ENCODE results near the gene CAMK4.

The CAMK4 gene

DNA sequence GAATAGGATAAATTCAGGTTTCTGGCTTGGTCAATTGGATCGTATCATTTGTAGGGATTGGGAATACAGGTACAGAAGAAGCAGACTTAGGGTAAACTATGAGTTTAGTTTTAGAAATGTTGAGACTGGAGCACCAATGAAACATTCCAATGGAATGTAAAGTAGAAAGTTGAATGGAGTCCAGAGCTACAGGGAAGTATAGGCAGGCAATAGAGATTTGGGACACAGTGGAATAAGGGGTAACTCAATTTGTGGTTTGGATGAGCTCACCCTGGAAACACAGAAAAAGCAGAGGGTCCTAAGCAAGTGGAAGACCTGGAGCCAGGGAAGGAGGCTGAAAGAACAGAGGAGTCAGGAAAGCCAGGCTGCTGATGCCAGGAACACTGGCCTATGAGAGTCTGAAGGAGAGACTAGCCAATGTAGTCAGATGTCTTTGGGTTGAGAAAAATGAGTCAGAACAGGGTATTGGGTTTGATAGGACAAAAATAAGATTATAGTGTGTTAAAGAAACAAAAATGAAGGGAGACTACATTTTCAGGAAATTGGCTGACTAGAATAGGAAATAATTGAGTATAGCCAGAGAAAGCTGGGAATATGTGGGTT lies 215.4 kb downstream of the CAMK4 start:
- peak; percentile 34 for DNase-seq (ENCODE audit: low spot score)
- no peak for TF ChIP-seq CTCF (conservative IDR thresholded peaks at IDR 0.05; ENCODE audit: low read depth)
- ChIA-PET POLR2A (ENCODE audit: low non-redundant PET) (no interaction called here), CTCF (interaction anchor here (0.6 to 0.7 kb wide), 2 partner anchors 22 to 159 kb away, joined by 3 read pairs; no protein-coding TSS in a partner anchor)
- no peak overlapping the region for H3K27ac ChIP-seq

DNA sequence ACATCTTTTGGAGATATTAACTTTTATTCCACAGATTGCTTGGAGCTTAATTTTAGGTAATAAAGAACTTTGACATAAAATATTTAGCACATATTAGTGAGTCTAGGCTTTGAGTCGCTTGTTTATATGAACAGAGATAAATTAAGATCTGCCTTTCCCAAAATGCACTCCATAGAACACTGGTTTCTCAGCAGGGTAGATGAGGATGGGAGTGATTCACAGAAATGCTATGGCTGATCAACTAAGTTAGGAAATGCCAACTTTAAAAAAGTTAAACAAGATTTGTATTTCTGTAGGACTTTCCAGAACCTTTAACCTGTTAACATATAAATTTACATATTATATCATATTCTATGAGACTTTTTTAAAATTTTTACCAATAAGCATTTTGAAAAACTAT lies 222.9 kb downstream of the CAMK4 start:
- ChIA-PET CTCF (no interaction called here), POLR2A (ENCODE audit: low non-redundant PET) (no interaction called here)
- H3K27ac ChIP-seq, result no peak overlapping the region
- TF ChIP-seq CTCF (conservative IDR thresholded peaks at IDR 0.05; ENCODE audit: low read depth), result no peak
- DNase-seq (ENCODE audit: low spot score), result no peak

GRCh38 chr5:111447822-111448221 lies 223.6 kb downstream of the CAMK4 start:
- no peak overlapping the region for H3K27ac ChIP-seq
- ChIA-PET POLR2A (ENCODE audit: low non-redundant PET) (no interaction called here), CTCF (no interaction called here)
- no peak for DNase-seq (ENCODE audit: low spot score)
- no peak for TF ChIP-seq CTCF (conservative IDR thresholded peaks at IDR 0.05; ENCODE audit: low read depth)

DNA sequence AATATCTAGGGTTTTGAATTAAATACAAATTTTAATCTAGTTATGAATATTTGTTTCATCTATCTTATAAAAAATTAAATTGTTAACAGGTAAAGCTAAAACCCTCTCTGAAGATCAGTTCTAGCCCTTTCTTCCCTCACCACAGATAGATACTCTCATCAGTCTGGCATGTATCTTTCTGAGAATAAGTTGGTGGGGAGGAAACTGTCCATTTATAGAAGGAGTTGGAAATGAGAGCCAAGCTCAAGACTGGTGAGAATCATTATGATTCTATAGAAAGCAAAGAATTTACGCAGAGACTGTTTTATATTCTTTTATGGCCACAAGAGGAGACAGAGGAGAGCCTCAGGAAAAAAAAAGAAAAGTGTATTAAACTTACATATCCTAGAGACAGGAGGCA lies 229.1 kb downstream of the CAMK4 start:
- POLR2A ChIA-PET (ENCODE audit: low non-redundant PET), result no interaction called here
- DNase-seq (ENCODE audit: low spot score), result no peak

DNA sequence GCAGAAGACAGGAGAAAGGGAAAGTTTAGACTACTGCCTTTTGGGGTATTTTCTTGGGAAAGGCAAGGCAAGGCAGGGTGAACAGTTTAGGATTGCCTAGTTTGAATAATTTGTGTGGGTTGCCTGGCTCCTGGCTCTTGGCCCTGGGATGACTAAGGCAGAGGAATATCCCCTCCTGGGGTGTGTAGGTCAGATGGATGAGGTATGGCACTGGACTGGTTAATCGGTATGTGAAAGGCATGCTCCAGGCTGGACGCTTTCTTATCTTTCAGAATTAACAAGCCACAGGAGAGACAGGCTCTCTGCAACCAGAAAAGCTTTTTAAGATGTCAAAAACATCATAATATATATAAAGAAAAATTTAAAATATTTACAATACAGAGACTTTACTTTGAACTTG lies 229.6 kb downstream of the CAMK4 start:
- no peak for DNase-seq (ENCODE audit: low spot score)
- no peak overlapping the region for H3K27ac ChIP-seq
- ChIA-PET POLR2A (ENCODE audit: low non-redundant PET) (no interaction called here), CTCF (interaction anchor here (0.6 kb wide), 1 partner anchor 21 kb away, joined by 4 read pairs; no protein-coding TSS in a partner anchor)
- TF ChIP-seq CTCF (conservative IDR thresholded peaks at IDR 0.05; ENCODE audit: low read depth), result no peak

More for the DNA sequence above, 229.1 kb downstream of the CAMK4 start:
- no peak for TF ChIP-seq CTCF (conservative IDR thresholded peaks at IDR 0.05; ENCODE audit: low read depth)
- no peak overlapping the region for H3K27ac ChIP-seq
- CTCF ChIA-PET, result interaction anchor here (0.6 to 0.7 kb wide), 2 partner anchors 21 to 43 kb away, joined by 3 to 4 read pairs; no protein-coding TSS in a partner anchor

GRCh38 chr5:111454198-111454622 lies 230.0 kb downstream of the CAMK4 start:
- CTCF ChIA-PET, result interaction anchor here (0.7 kb wide), 1 partner anchor 884 kb away, joined by 3 read pairs; no protein-coding TSS in a partner anchor
- DNase-seq (ENCODE audit: low spot score), result peak; percentile 38
- POLR2A ChIA-PET (ENCODE audit: low non-redundant PET), result no interaction called here
- TF ChIP-seq CTCF (conservative IDR thresholded peaks at IDR 0.05; ENCODE audit: low read depth), result no peak
- no peak overlapping the region for H3K27ac ChIP-seq
